Peyer's patch (tissue), 4 donors: Measurements from ENCODE around the gene PIK3R5.

Experiments used
- POLR2A ChIP-seq, 2 donors: fragments of 450-650 bp; IDR thresholded peaks; one replicate each; pipeline ENCODE4 v1.5.1; 2017; ENCODE audit warnings: antibody characterized with exemption in 2 of 2, mild to moderate bottlenecking in 2 of 2, moderate library complexity in 2 of 2
- TF ChIP-seq, protein P1 (sequence below), 6 experiments: fragments of 450-650 bp in 4 of 6; fragments of 200-600 bp in 2 of 6; sonication (generic) in 1 of 6; IDR thresholded peaks; one replicate each; pipeline ENCODE4 v1.5.1; 2017 to 2019; ENCODE audit warnings: antibody characterized with exemption in 6 of 6, mild to moderate bottlenecking in 3 of 6, moderate library complexity in 1 of 6

DNA sequence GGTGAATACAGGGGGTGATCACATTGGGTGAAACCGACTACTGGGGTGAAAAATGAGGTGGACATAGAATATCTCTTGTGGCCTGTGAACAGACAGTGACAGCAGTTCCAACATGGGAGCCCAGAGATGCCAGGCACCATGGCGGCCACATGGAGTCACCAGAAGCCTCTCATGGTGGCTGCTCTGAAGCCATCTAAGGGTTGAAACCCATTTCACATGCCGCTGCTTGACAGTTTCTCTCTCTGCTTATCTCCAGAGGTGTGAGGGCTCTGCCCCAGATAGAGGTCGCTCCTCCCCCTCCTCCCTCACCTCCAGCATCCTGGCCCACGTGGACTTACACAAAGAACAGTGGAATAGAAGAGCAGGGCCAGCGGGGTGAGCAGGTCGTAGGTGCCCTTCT lies 60.2 kb downstream of the PIK3R5 start:
- no peak for TF ChIP-seq POLR2A (IDR thresholded peaks at IDR 0.05)
- TF ChIP-seq, protein P1, sequence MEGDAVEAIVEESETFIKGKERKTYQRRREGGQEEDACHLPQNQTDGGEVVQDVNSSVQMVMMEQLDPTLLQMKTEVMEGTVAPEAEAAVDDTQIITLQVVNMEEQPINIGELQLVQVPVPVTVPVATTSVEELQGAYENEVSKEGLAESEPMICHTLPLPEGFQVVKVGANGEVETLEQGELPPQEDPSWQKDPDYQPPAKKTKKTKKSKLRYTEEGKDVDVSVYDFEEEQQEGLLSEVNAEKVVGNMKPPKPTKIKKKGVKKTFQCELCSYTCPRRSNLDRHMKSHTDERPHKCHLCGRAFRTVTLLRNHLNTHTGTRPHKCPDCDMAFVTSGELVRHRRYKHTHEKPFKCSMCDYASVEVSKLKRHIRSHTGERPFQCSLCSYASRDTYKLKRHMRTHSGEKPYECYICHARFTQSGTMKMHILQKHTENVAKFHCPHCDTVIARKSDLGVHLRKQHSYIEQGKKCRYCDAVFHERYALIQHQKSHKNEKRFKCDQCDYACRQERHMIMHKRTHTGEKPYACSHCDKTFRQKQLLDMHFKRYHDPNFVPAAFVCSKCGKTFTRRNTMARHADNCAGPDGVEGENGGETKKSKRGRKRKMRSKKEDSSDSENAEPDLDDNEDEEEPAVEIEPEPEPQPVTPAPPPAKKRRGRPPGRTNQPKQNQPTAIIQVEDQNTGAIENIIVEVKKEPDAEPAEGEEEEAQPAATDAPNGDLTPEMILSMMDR (IDR thresholded peaks at IDR 0.05) = no peak
